ENCODE measurements around the gene ADK. TPM values are rescaled to one million over a fixed set of nuclear protein-coding genes. Genes with fewer than 3 reads are reported as not detected.

ADK gene
- total and polyA plus RNA-seq, 2 of the 13 experiments (the other 11 are each of a cell fraction or from before 2014, with no cell fraction given), result 48.6 to 79.1 TPM

DNA sequence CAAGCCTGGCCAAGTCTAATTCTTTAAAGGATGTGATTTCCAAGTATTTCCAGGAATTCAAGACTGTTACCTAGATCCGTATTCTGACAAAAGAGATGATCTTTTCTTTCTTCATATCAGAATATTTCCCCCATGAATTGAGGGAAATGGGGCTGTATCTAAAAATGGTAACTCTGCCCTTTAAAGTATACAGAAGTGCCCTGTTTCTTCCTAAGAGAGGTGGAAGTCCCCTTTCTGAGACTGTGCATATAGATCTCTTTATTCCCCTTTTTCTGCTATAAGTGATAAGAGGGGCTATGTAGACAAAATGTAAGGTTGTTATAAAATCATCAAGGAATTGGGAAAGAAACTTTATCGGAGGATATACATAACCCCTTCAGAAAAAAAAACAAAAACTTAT, 388.3 kb downstream of the ADK start:
- Histone ChIP-seq H3K4me2 (ENCODE audit: low read depth, low read length) (no peak overlapping the region), H3K9ac (ENCODE audit: insufficient read depth, low read depth, low read length) (no peak overlapping the region), H2AFZ (ENCODE audit: low read length) (no peak overlapping the region), H4K20me1 (ENCODE audit: insufficient read depth, low read length) (no peaks in the 10 kb centered on the region), H3K4me3 (replicated peaks in 1 of 3; ENCODE audit: insufficient read depth in 1 of 3, low read depth in 2 of 3, low read length in 3 of 3) (no peak overlapping the region), H3K36me3 (replicated peaks in 1 of 2; ENCODE audit: control insufficient read depth in 1 of 2, insufficient read depth in 2 of 2, low read length in 2 of 2) (no peaks in the 10 kb centered on the region), H3K27ac (ENCODE audit: extremely low read length, insufficient read depth, low read length) (no peak overlapping the region), H3K9me3 (ENCODE audit: low read length) (no peaks in the 10 kb centered on the region), H3K79me2 (ENCODE audit: insufficient read depth, low read length) (no peaks in the 10 kb centered on the region), H3K4me1 (ENCODE audit: insufficient read depth, low read length) (no peaks in the 10 kb centered on the region), H3K27me3 (ENCODE audit: control insufficient read depth in 1 of 2, insufficient read depth in 2 of 2, low read length in 2 of 2) (no peaks in the 10 kb centered on the region)
- ChIA-PET CTCF (ENCODE audit: low intra/inter-chr PET ratio, low total read pairs) (no interaction called here), POLR2A (no interaction called here)
- WGBS (ENCODE audit: low lambda C conversion rate), result 97% methylated on average over 2 of the region's 2 CpGs
- DNase-seq (ENCODE audit: low spot score) (no peak), FAIRE-seq (no peak), ATAC-seq (no peak)
- intact Hi-C loops (cut with micrococcal nuclease; ENCODE audit: unreplicated experiment), result no loop called here
- TF ChIP-seq, protein P1, sequence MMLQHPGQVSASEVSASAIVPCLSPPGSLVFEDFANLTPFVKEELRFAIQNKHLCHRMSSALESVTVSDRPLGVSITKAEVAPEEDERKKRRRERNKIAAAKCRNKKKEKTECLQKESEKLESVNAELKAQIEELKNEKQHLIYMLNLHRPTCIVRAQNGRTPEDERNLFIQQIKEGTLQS (CRISPR knock-in tag; IDR thresholded peaks at IDR 0.05), result no peak
- TF ChIP-seq FOXK2 (IDR thresholded peaks at IDR 0.05), result no peak
- TF ChIP-seq HNF4G (IDR thresholded peaks at IDR 0.05; ENCODE audit: borderline replicate concordance, low read depth, low read length), result no peak
- no peak for TF ChIP-seq HNF4G (CRISPR knock-in tag; IDR thresholded peaks at IDR 0.05; ENCODE audit: borderline replicate concordance, low read depth)
- TF ChIP-seq, protein P2, sequence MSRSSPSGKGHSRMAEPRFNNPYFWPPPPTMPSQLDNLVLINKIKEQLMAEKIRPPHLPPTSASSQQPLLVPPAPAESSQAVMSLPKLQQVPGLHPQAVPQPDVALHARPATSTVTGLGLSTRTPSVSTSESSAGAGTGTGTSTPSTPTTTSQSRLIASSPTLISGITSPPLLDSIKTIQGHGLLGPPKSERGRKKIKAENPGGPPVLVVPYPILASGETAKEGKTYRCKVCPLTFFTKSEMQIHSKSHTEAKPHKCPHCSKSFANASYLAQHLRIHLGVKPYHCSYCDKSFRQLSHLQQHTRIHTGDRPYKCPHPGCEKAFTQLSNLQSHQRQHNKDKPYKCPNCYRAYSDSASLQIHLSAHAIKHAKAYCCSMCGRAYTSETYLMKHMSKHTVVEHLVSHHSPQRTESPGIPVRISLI (CRISPR knock-in tag; IDR thresholded peaks at IDR 0.05; ENCODE audit: borderline replicate concordance), result no peak
- TF ChIP-seq SKIL (CRISPR knock-in tag; IDR thresholded peaks at IDR 0.05; ENCODE audit: borderline replicate concordance), result no peak
- TF ChIP-seq THYN1 (CRISPR knock-in tag; IDR thresholded peaks at IDR 0.05; ENCODE audit: borderline replicate concordance, low read depth), result no peak
- TF ChIP-seq ZNF816 (CRISPR knock-in tag; IDR thresholded peaks at IDR 0.05; ENCODE audit: borderline replicate concordance), result no peak
- no peak for TF ChIP-seq TGIF2 (CRISPR knock-in tag; IDR thresholded peaks at IDR 0.05)
- no peak for TF ChIP-seq ZNF121 (CRISPR knock-in tag; IDR thresholded peaks at IDR 0.05)
- in situ Hi-C loops (cut with HindIII; ENCODE audit: extremely low pct_ligation_motif_present, low pct_unique_long_range_greater_than_20kb), result no loop called here
- BruUV-seq (replicated peaks), result no TSS peak
